ENCODE data around the gene ZNF772.
"Not testable (repeated sequence)": the region's sequence is repeated elsewhere in the genome, so short reads cannot be mapped to it uniquely, and the experiment has no call there.

The ZNF772 gene

DNA sequence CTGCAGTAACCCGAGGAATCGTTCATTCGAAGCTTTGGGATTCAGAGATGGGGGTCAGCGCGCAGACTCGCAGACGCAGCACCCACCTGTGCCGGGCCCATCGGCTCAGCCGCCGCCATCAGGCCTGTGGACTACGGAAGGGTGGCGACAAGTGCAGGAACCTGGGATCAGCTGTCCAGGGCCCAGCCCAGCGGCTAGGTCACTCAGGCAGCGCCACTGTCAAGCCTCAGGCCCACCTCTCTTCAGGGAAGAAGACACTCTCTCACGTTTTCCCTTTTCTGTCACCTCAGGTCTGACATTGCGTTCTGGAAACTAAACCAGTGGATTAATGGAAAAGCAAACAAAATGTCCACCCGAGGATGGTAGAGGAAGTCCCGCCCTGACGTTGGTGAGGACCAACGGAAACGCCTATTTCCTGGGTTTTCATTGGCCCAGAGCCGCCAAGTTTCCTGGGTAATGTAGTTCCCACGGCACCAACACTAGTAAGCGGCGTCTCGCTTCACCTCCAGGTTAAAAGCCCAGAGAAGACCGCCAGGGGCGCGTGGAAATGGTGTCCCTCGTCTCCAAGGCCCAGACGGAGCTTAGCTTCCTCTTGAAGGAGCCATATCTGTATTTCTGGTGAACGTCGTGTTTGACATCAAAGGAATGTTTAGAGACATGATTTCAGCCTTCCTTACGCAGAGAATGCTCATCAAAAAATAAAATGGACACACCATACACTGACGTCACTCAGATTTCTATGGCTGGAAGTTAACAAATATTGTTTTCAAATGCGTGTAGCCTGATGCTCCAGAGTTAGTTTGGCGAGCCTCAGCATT is at the start of gene ZNF772:
Gene ZNF772, minus strand, starts transcription at position 376 of the 818 bp plus-strand sequence. Its CDS starts 257 bp downstream, at position 119.
- peak; percentile 85 for DNase-seq (ENCODE audit: low spot score)

DNA sequence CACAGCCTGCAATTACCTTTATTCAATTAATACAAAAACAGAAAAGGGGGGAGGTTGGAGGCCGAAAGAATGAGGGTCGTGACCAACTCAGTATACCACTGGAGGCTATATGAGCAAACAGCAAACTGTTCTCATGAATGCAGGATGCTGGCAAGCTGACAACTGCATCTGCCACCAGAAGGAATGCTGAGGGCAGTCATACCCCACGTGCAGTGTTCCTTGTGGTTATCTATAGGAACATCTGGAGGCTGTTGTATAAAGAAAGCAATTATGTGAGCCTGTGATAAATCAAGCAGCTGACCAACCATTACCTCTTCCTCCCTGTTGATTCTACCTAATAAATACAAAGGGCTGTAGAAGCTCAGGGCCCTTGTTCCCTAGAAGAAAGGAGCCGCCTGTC is 40.7 kb upstream of the ZNF772 start:
- DNase-seq (ENCODE audit: low spot score): not testable (repeated sequence)

DNA sequence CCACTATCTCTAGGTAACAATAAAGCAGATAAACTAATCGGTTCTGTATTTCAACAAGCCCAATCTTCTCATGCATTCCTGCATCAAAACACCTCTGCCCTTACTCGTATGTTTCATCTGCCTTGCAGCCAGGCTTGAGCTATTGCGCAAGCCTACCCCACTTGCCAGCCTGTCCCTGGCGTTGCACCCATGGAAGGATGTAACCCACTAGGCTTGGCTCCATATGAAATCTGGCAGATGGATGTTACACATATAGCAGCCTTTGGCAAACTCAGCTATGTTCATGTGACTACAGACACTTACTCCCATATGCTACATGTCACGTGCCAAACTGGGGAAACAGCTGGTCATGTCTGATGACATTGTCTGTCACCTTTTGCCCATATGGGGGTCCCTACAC is 37.9 kb upstream of the ZNF772 start:
- no peak for DNase-seq (ENCODE audit: low spot score)

GRCh38 chr19:57512845-57513244 is 35.5 kb upstream of the ZNF772 start:
- no peak for DNase-seq (ENCODE audit: low spot score)

DNA sequence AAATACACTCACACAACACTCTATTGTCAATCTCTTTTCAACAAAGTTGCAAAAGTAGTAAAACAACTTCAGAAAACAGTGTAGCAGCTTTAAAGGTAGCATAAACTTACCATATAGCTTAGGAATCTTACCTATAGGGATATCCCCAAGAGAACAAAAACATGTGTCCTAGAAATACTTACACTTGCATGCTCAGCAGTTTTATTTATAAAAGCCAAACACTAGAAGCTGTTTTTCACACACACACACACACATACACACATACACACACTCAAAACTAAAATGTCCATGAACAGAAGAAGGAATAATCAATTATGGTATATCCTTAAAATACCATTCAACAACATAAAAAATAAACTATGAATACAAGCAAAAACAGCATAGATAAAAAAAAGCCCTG is 34.1 kb upstream of the ZNF772 start:
- DNase-seq (ENCODE audit: low spot score): no peak

DNA sequence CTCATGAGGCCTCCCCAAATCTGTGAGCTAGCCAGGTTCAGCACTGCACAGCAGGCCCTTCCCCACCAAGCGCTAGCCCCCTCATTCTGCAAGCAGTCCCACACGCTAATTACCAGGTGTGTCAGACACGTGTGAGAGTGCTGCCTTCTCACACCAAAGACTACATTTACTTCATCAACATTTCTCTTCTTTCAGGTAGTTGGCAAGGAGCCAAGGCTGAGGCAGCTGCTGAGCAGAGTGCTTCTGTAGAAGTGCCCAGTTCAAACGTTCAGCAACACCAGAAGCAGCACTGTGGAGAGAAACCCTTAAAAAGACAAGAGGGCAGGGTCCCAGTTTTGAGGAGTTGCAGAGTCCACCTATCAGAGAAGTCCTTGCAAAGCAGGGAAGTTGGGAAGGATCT is 28.8 kb upstream of the ZNF772 start:
- DNase-seq (ENCODE audit: low spot score): no peak

DNA sequence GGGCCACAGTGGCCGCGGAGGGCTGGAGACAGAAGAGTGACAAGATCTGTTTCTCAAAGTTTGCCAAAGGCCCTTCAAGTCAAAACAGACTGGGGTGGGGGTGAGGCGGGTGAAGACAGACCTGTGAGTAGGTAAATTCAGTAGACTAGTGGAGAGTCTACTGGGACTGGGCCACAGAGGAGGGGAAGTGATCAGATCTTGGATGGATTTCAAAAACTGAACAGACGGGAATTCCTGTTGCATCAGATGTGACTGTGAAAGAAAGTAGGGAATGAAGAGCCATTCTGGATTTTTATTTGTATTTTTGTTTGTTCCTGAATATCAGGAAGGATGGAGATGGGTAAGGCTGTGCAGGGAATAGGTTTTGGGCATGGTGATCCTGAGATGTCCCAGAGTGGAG is 23.0 kb upstream of the ZNF772 start:
- not testable (repeated sequence) for DNase-seq (ENCODE audit: low spot score)

GRCh38 chr19:57499680-57500395 is 22.5 kb upstream of the ZNF772 start, which contains the start of gene ZNF773:
ZNF773 (plus strand) TSS chr19:57499938; CDS start chr19:57500081, 143 bp downstream.
- peak; percentile 91 for DNase-seq (ENCODE audit: low spot score)

- not testable (repeated sequence) for DNase-seq (ENCODE audit: low spot score)
These were observed 21.9 kb upstream of the ZNF772 start for GRCh38 chr19:57499332-57499679.

- DNase-seq (ENCODE audit: low spot score): not testable (repeated sequence)
These were observed 10.9 kb upstream of the ZNF772 start for GRCh38 chr19:57488299-57488644.

DNA sequence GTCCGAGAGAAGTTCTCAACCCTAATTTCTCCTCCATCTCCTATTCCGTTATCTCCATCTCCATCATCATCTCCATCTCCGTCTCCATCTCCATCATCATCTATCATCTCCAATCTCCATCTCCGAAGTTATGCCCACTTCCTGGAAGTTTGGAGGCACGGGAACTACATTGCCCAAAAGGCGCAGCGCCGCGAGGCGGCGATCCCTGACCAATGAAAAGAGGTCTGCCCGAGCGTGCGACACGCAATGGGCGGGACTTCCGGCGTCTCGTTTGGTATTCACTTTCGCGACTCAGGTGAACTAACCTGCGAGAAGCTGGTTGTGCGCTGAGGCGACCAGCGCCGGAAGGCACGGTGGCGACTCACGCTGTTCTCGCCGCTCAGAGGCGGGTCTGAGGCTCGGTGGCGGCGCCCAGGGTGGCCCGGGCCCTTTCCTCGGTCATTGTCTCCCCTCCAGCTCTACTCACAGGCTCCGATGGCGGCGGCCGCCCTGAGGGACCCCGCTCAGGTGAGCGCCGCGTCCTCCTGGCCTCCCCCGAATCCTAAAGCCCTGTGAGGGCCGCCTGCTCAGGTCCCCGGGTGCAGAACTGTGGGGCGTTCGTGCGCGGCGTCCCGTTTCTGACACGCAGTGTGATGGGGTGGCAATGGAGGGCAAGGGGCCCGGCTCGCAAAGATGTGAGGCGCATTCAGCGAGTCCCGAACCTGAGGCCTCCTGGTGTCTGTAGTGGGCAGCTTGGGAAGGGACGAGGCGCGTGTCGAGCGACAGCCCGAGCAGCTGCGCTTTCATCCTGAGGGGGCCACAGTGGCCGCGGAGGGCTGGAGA is 10.3 kb upstream of the ZNF772 start, which contains the start of gene ZNF419:
Gene ZNF419, plus strand, starts transcription at position 274 of the 822 bp plus-strand sequence. Its CDS starts 201 bp downstream, at position 475.
- DNase-seq (ENCODE audit: low spot score): peak; percentile 87

- DNase-seq (ENCODE audit: low spot score): no peak
These were observed 3.7 kb downstream of the ZNF772 start for GRCh38 chr19:57473646-57474045.

DNA sequence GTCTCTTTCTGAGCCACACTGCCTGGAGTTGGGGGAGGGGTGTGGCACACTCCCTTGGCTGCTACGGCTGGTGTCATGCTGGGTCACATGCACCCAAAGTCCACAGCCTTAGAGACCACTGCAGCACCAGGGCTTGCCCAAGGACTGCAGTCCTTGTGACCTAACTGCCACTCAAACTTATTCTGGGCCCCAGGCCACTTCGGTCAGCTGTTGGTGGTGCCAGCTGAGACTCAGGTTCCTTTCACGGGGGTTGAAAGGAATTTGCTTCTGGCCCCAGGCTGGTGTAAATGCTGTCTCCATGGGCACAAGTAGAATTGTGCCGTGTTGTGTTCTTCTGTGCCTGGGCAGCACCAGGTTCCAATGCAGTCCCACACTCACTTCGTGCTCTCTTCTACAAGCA is 10.9 kb downstream of the ZNF772 start:
- no peak for DNase-seq (ENCODE audit: low spot score)

GRCh38 chr19:57465680-57466381 is 11.5 kb downstream of the ZNF772 start:
- peak; percentile 30 for DNase-seq (ENCODE audit: low spot score)

DNA sequence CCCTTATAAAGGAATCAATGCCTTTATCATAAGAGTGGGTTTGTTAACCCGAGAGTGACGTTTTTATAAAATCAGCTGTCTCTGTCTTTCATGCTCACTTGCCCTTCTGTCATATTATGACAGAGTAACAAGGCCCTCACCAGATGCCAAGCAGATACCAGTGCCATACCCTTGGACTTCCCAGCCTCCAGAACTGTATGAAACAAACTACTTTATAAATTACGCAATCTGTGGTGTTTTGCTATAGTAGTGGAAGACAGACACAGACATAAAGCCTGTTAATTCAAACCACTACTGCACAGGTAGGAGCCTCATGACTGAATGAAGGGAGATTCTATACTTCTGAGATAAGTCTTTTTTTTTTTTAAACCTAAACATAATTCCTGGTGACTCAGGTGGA is 25.1 kb downstream of the ZNF772 start:
- no peak for DNase-seq (ENCODE audit: low spot score)

DNA sequence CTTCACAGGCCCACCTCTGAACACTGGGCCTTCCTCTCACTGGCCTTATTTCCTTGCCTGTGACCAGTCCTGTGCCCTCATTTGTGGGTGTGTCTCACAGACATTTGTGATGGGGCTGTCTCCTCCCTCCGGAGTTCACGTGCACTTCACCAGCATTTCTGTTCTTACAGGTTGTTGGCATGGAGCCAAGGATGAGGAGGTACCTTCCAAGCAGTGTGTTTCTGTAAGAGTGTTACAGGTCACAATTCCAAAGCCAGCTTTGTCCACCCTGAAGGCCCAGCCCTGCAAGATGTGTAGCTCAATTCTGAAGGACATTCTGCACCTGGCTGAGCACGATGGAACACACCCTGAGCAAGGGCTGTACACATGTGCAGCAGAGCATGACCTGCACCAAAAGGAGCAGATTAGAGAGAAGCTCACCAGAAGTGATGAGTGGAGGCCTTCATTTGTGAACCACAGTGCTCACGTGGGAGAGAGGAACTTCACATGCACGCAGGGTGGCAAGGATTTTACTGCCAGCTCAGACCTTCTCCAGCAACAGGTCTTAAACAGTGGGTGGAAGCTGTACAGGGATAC is 34.2 kb downstream of the ZNF772 start:
- DNase-seq (ENCODE audit: low spot score): no peak

GRCh38 chr19:57441979-57442752 is 35.2 kb downstream of the ZNF772 start:
- no peak for DNase-seq (ENCODE audit: low spot score)

- no peak for DNase-seq (ENCODE audit: low spot score)
These were observed 38.4 kb downstream of the ZNF772 start for GRCh38 chr19:57438925-57439324.

GRCh38 chr19:57437931-57438330 is 39.4 kb downstream of the ZNF772 start:
- DNase-seq (ENCODE audit: low spot score): no peak

- peak; percentile 44 for DNase-seq (ENCODE audit: low spot score)
These were observed 40.9 kb downstream of the ZNF772 start for GRCh38 chr19:57436417-57436816.

All from hematopoietic multipotent progenitor cell treated with erythropoietin and hydrocortisone succinate and interleukin-3 and kit ligand, for 15 days (in vitro differentiated cells).